Activated naive CD4-positive, alpha-beta T cell treated with anti-CD3 and anti-CD28 coated beads, Interleukin-2, amount 50 U/mL, for 24 hours (primary cell): ENCODE data around the gene SCARF1.

Source experiments
- H3K27ac Mint-ChIP-seq: one replicate; pipeline ENCODE4 v1.8.0; 2021; ENCODE audit warnings: mild to moderate bottlenecking, mixed read lengths
- H3K27me3 Mint-ChIP-seq: one replicate; pipeline ENCODE4 v1.8.0; 2021; ENCODE audit warnings: mixed read lengths
- H3K36me3 Mint-ChIP-seq: one replicate; pipeline ENCODE4 v1.8.0; 2021; ENCODE audit warnings: mixed read lengths
- H3K4me1 Mint-ChIP-seq: one replicate; pipeline ENCODE4 v1.8.0; 2021; ENCODE audit warnings: mixed read lengths
- H3K4me3 Mint-ChIP-seq: one replicate; pipeline ENCODE4 v1.8.0; 2021; ENCODE audit warnings: mild to moderate bottlenecking, mixed read lengths
- H3K9me3 Mint-ChIP-seq: one replicate; pipeline ENCODE4 v1.8.0; 2021; ENCODE audit warnings: mixed read lengths

Gene SCARF1

GRCh38 chr17:1598399-1599095 lies 47.0 kb downstream of the SCARF1 start:
- Mint-ChIP-seq H3K4me3 (no peak overlapping the region), H3K9me3 (no peaks in the 10 kb centered on the region), H3K27ac (no peak overlapping the region), H3K36me3 (peaks cover 1% of the 10 kb centered on the region), H3K4me1 (no peaks in the 10 kb centered on the region), H3K27me3 (no peaks in the 10 kb centered on the region)

GRCh38 chr17:1597861-1598342 lies 47.6 kb downstream of the SCARF1 start:
- H3K27ac Mint-ChIP-seq: no peak overlapping the region
- no peak overlapping the region for H3K4me3 Mint-ChIP-seq
- no peaks in the 10 kb centered on the region for H3K4me1 Mint-ChIP-seq
- H3K36me3 Mint-ChIP-seq: peaks cover 1% of the 10 kb centered on the region
- H3K9me3 Mint-ChIP-seq: no peaks in the 10 kb centered on the region
- no peaks in the 10 kb centered on the region for H3K27me3 Mint-ChIP-seq

GRCh38 chr17:1593630-1593931 lies 52.0 kb downstream of the SCARF1 start:
- H3K4me3 Mint-ChIP-seq: no peak overlapping the region

GRCh38 chr17:1592751-1593629 lies 52.5 kb downstream of the SCARF1 start:
- no peak overlapping the region for H3K4me3 Mint-ChIP-seq
- H3K27ac Mint-ChIP-seq: no peak overlapping the region
- H3K4me1 Mint-ChIP-seq: no peaks in the 10 kb centered on the region
- H3K36me3 Mint-ChIP-seq: no peaks in the 10 kb centered on the region
- H3K9me3 Mint-ChIP-seq: no peaks in the 10 kb centered on the region
- H3K27me3 Mint-ChIP-seq: no peaks in the 10 kb centered on the region

More at GRCh38 chr17:1593630-1593931, 52.0 kb downstream of the SCARF1 start:
- H3K27me3 Mint-ChIP-seq: no peaks in the 10 kb centered on the region
- H3K4me1 Mint-ChIP-seq: no peaks in the 10 kb centered on the region
- H3K27ac Mint-ChIP-seq: no peak overlapping the region
- no peaks in the 10 kb centered on the region for H3K36me3 Mint-ChIP-seq
- H3K9me3 Mint-ChIP-seq: no peaks in the 10 kb centered on the region

GRCh38 chr17:1591474-1592090 lies 54.0 kb downstream of the SCARF1 start:
- Mint-ChIP-seq H3K4me1 (no peaks in the 10 kb centered on the region), H3K4me3 (no peak overlapping the region), H3K27me3 (no peaks in the 10 kb centered on the region), H3K27ac (no peak overlapping the region), H3K9me3 (no peaks in the 10 kb centered on the region), H3K36me3 (no peaks in the 10 kb centered on the region)

- Mint-ChIP-seq H3K27ac (no peak overlapping the region), H3K4me1 (no peaks in the 10 kb centered on the region), H3K9me3 (no peaks in the 10 kb centered on the region), H3K27me3 (no peaks in the 10 kb centered on the region), H3K36me3 (no peaks in the 10 kb centered on the region), H3K4me3 (no peak overlapping the region)
These were observed 54.6 kb downstream of the SCARF1 start for GRCh38 chr17:1590747-1591473.

GRCh38 chr17:1590029-1590746 lies 55.3 kb downstream of the SCARF1 start:
- H3K36me3 Mint-ChIP-seq: no peaks in the 10 kb centered on the region
- H3K9me3 Mint-ChIP-seq: no peaks in the 10 kb centered on the region
- no peaks in the 10 kb centered on the region for H3K27me3 Mint-ChIP-seq
- no peak overlapping the region for H3K4me3 Mint-ChIP-seq
- no peak overlapping the region for H3K27ac Mint-ChIP-seq
- H3K4me1 Mint-ChIP-seq: no peaks in the 10 kb centered on the region

- Mint-ChIP-seq H3K36me3 (no peaks in the 10 kb centered on the region), H3K4me3 (no peak overlapping the region), H3K27me3 (no peaks in the 10 kb centered on the region), H3K4me1 (no peaks in the 10 kb centered on the region), H3K27ac (no peak overlapping the region), H3K9me3 (no peaks in the 10 kb centered on the region)
These were observed 56.5 kb downstream of the SCARF1 start for GRCh38 chr17:1588821-1589585.

- H3K4me3 Mint-ChIP-seq: no peak overlapping the region
- no peaks in the 10 kb centered on the region for H3K36me3 Mint-ChIP-seq
- no peaks in the 10 kb centered on the region for H3K9me3 Mint-ChIP-seq
- H3K4me1 Mint-ChIP-seq: no peaks in the 10 kb centered on the region
- H3K27me3 Mint-ChIP-seq: no peaks in the 10 kb centered on the region
- H3K27ac Mint-ChIP-seq: no peak overlapping the region
These were observed 61.4 kb downstream of the SCARF1 start for GRCh38 chr17:1584167-1584566.
